Activated CD8-positive, alpha-beta T cell treated with anti-CD3 and anti-CD28 coated beads, Interleukin-2, amount 10 ng/mL, durations not matched to agents 7 days and 5 days (primary cell): Measurements from ENCODE around the gene PTN. TPM values are rescaled to one million over a fixed set of nuclear protein-coding genes. Genes with fewer than 3 reads are reported as not detected.
"Not testable (repeated sequence)": the region's sequence is repeated elsewhere in the genome, so short reads cannot be mapped to it uniquely, and the experiment has no call there.

ENCODE experiments used
- ATAC-seq: fragments of 150-1000 bp; cut with Tn5 transposase; one replicate; pipeline ENCODE4 v1.10.0; 2021; ENCODE audit warnings: moderate library complexity
- CTCF ChIA-PET: fragments of 350-600 bp; sonication (Branson Sonifier 250); formaldehyde crosslinking; loops from one replicate; lab custom pipeline; 2021; ENCODE audit warnings: antibody characterized with exemption; lab: Charles Lee
- POLR2A ChIA-PET: fragments of 350-600 bp; sonication (Branson Sonifier 250); formaldehyde crosslinking; loops from one replicate; lab custom pipeline; 2021; ENCODE audit warnings: antibody characterized with exemption; lab: Charles Lee
- DNase-seq: peaks from one replicate; pipeline ENCODE4 v3.0.0-alpha.2; 2020
- H3K27ac Mint-ChIP-seq: one replicate; pipeline ENCODE4 v1.8.0; 2021; ENCODE audit warnings: mild to moderate bottlenecking, mixed read lengths
- H3K27me3 Mint-ChIP-seq: one replicate; pipeline ENCODE4 v1.8.0; 2021; ENCODE audit warnings: low read depth, mixed read lengths
- H3K36me3 Mint-ChIP-seq: one replicate; pipeline ENCODE4 v1.8.0; 2021; ENCODE audit warnings: low read depth, mixed read lengths
- H3K4me1 Mint-ChIP-seq: one replicate; pipeline ENCODE4 v1.8.0; 2021; ENCODE audit warnings: low read depth, mixed read lengths
- H3K4me3 Mint-ChIP-seq: one replicate; pipeline ENCODE4 v1.8.0; 2021; ENCODE audit warnings: mild to moderate bottlenecking, mixed read lengths
- H3K9me3 Mint-ChIP-seq: one replicate; pipeline ENCODE4 v1.8.0; 2022; ENCODE audit warnings: mixed read lengths; ENCODE audit not compliant: insufficient read depth
- total RNA-seq, 2 experiments: library from RNA; stranded (reverse); gene quantifications; one replicate each; pipeline ENCODE4 v1.2.3, GENCODE V29; 2021

The PTN gene
- total RNA-seq, 2 experiments from 2014 or later, result not detected

- H3K36me3 Mint-ChIP-seq, result no peaks in the 10 kb centered on the region
- DNase-seq (no peak), ATAC-seq (no peak)
- H3K4me1 Mint-ChIP-seq, result no peaks in the 10 kb centered on the region
- no peaks in the 10 kb centered on the region for H3K27me3 Mint-ChIP-seq
- H3K9me3 Mint-ChIP-seq, result peaks cover 8% of the 10 kb centered on the region
- H3K4me3 Mint-ChIP-seq, result no peak overlapping the region
- ChIA-PET POLR2A (no interaction called here), CTCF (no interaction called here)
- H3K27ac Mint-ChIP-seq, result no peak overlapping the region
Measured at GRCh38 chr7:137287651-137288258, 55.8 kb downstream of the PTN start.

GRCh38 chr7:137283153-137283552 is 60.4 kb downstream of the PTN start:
- Mint-ChIP-seq H3K4me1 (no peaks in the 10 kb centered on the region), H3K27ac (no peak overlapping the region), H3K4me3 (no peak overlapping the region), H3K36me3 (no peaks in the 10 kb centered on the region), H3K27me3 (no peaks in the 10 kb centered on the region), H3K9me3 (peaks cover 8% of the 10 kb centered on the region)
- ATAC-seq, result no peak
- POLR2A ChIA-PET, result no interaction called here
- no peak for DNase-seq
- CTCF ChIA-PET, result no interaction called here

- CTCF ChIA-PET, result no interaction called here
- no peaks in the 10 kb centered on the region for H3K36me3 Mint-ChIP-seq
Measured at GRCh38 chr7:137282043-137282442, 61.5 kb downstream of the PTN start.

GRCh38 chr7:137276189-137276588 is 67.3 kb downstream of the PTN start:
- ATAC-seq (no peak), DNase-seq (no peak)
- POLR2A ChIA-PET, result no interaction called here
- CTCF ChIA-PET, result no interaction called here
- H3K36me3 Mint-ChIP-seq, result no peaks in the 10 kb centered on the region
- H3K27me3 Mint-ChIP-seq, result no peaks in the 10 kb centered on the region
- no peaks in the 10 kb centered on the region for H3K4me1 Mint-ChIP-seq
- H3K27ac Mint-ChIP-seq, result no peak overlapping the region
- no peaks in the 10 kb centered on the region for H3K9me3 Mint-ChIP-seq
- H3K4me3 Mint-ChIP-seq, result no peak overlapping the region

More at GRCh38 chr7:137282043-137282442, 61.5 kb downstream of the PTN start:
- H3K27me3 Mint-ChIP-seq, result no peaks in the 10 kb centered on the region
- no peak overlapping the region for H3K4me3 Mint-ChIP-seq
- POLR2A ChIA-PET, result no interaction called here
- ATAC-seq, result no peak
- peaks cover 8% of the 10 kb centered on the region for H3K9me3 Mint-ChIP-seq
- DNase-seq, result no peak
- H3K4me1 Mint-ChIP-seq, result no peaks in the 10 kb centered on the region
- H3K27ac Mint-ChIP-seq, result no peak overlapping the region

DNA sequence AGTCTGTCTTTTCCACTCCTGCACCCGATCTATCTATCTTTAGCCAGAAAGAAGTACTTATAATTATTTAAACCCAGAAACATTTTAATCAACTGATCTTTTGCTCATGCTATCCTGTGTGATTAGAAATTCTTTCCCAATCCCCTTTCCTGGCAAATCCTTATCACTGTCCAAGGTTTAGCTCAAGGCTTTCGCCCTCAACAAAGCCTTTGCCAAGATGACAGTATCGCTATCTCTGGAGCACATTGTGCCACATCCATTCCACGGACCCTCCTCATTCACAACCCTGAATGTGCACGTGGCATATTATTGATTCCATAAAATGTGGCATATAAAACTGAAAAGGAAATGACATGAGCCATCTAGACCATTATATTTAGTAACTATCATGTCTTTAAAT is 71.3 kb downstream of the PTN start:
- Mint-ChIP-seq H3K4me3 (no peak overlapping the region), H3K9me3 (peaks cover 7% of the 10 kb centered on the region), H3K4me1 (no peaks in the 10 kb centered on the region), H3K36me3 (no peaks in the 10 kb centered on the region), H3K27ac (no peak overlapping the region), H3K27me3 (no peaks in the 10 kb centered on the region)
- ChIA-PET POLR2A (no interaction called here), CTCF (no interaction called here)
- DNase-seq (no peak), ATAC-seq (no peak)

DNA sequence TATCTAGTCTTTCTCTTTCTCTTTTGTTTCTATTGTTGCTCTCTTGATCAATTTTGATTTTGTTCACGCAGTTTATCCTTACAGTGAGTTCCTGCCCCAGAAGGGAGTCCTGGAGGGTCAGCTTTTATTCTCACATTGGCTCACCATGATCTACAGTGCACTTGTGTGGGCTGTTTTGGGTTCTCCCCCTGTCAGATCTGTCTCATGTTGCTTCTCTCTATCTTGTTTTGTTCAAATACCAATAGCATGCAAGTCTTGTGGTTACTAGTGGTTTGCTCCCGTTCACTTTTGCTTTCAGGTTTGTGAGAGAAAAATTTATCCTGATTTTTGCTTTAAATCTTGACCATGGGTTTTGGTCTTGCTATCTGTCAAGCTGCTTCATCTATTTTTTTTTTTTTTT is 74.3 kb downstream of the PTN start:
- H3K27me3 Mint-ChIP-seq, result no peaks in the 10 kb centered on the region
- H3K4me1 Mint-ChIP-seq, result no peaks in the 10 kb centered on the region
- H3K36me3 Mint-ChIP-seq, result no peaks in the 10 kb centered on the region
- CTCF ChIA-PET, result no interaction called here
- H3K4me3 Mint-ChIP-seq, result no peak overlapping the region
- DNase-seq (no peak), ATAC-seq (no peak)
- POLR2A ChIA-PET, result no interaction called here
- no peak overlapping the region for H3K27ac Mint-ChIP-seq
- peaks cover 10% of the 10 kb centered on the region for H3K9me3 Mint-ChIP-seq

DNA sequence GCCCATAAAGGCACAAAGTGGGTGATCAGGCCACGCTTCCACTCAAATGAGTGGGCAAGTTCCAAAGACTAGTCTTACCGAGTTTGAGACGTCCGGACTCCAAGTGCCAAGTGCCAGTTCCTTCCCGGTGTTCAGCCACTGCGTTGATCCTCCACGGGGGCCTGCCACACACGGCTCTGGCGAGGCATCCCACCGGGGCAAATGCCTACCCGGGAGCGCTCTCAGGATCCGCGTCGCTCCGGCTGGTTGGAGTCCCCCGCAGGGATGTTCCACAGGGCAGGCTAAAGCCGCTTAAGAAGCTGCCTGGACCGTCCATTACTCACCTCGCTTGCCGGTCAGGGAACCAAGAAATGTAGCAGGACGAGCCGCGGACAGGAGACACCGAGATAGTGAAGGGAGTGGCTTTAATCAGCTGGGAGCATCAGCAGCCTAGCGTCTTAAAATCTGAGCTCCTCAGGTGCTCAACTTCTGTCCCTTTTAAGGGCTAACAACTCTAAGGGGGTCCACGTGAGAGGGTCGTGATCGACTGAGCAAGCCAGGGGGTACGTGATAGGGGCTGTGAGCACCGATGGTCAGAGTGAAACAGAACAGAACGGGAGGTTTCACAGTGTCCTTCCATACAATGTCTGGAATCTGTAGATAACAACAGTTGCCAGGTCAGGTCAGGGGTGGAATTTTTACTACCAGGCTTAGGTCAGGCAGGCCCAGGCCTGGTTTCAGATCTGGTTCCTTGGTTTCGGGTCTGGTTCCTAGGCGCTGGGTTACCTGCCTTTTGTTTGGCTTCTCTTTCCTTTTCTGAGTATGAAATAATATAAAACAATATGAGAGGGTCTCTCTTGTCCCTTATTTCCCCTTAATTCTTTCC is 75.3 kb downstream of the PTN start:
- CTCF ChIA-PET, H3K27ac Mint-ChIP-seq, H3K4me1 Mint-ChIP-seq, DNase-seq, H3K27me3 Mint-ChIP-seq, POLR2A ChIA-PET, ATAC-seq, H3K36me3 Mint-ChIP-seq, H3K4me3 Mint-ChIP-seq: not testable (repeated sequence)
- peaks cover 10% of the 10 kb centered on the region for H3K9me3 Mint-ChIP-seq

DNA sequence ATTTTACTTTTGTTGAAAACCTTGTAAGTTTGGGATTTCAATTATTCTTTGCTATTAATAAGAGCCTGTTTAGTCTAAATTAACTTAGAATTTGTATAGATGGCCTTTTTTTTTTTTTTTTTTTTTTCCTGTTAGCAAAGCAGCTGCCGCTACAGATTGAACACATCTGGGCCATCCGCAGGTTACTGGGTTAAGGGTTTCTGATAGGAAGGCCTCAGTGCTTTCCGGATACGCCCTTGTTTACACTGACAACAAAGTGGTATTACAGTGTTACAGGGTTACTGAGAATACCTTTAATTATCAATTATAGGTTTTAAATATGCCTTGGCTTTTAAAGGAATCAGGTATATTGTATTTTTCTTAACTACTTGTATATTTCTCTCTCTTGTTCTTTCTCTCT is 76.8 kb downstream of the PTN start:
- H3K36me3 Mint-ChIP-seq, result no peaks in the 10 kb centered on the region
- no peak overlapping the region for H3K27ac Mint-ChIP-seq
- H3K4me1 Mint-ChIP-seq, result no peaks in the 10 kb centered on the region
- no peaks in the 10 kb centered on the region for H3K27me3 Mint-ChIP-seq
- H3K9me3 Mint-ChIP-seq, result peaks cover 10% of the 10 kb centered on the region
- CTCF ChIA-PET, result no interaction called here
- DNase-seq (no peak), ATAC-seq (no peak)
- H3K4me3 Mint-ChIP-seq, result no peak overlapping the region
- POLR2A ChIA-PET, result no interaction called here

GRCh38 chr7:137265480-137265879 is 78.1 kb downstream of the PTN start:
- DNase-seq, H3K36me3 Mint-ChIP-seq, ATAC-seq, CTCF ChIA-PET, H3K27me3 Mint-ChIP-seq, H3K4me1 Mint-ChIP-seq, POLR2A ChIA-PET, H3K4me3 Mint-ChIP-seq, H3K27ac Mint-ChIP-seq: not testable (repeated sequence)
- peaks cover 10% of the 10 kb centered on the region for H3K9me3 Mint-ChIP-seq

DNA sequence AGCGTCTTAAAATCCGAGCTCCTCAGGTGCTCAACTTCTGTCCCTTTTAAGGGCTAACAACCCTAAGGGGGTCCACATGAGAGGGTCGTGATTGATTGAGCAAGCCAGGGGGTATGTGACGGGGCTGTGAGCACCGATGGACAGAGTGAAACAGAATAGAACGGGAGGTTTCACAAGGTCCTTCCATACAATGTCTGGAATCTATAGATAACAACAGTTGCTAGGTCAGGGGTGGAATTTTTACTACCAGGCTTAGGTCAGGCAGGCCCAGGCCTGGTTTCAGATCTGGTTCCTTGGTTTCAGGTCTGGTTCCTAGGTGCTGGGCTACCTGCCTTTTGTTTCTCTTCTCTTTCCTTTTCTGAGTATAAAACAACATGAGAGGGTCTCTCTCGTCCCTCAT is 80.9 kb downstream of the PTN start:
- ATAC-seq (no peak), DNase-seq (no peak)
- Mint-ChIP-seq H3K4me1 (no peaks in the 10 kb centered on the region), H3K27ac (no peak overlapping the region), H3K4me3 (no peak overlapping the region), H3K27me3 (no peaks in the 10 kb centered on the region), H3K9me3 (peaks cover 3% of the 10 kb centered on the region), H3K36me3 (no peaks in the 10 kb centered on the region)
- CTCF ChIA-PET, result no interaction called here
- POLR2A ChIA-PET, result no interaction called here

DNA sequence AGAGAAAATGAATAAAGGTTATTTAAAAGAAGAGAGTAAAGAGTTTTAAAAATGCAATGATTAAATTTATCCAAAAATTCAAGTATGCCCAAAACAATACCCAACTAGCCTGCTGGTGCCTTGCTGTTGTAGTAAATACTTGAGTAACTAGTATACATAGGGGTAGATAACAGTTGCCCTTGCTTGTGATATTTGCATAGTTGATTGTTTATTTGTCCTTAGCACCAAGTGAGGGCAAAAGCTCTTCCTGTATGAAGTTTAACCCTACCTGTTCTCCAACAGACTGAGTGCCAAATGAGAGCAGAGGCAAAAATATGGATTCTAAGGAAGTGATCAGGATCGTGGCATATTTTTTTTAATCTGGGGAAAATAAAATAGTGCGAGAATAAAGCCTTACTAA is 85.0 kb downstream of the PTN start:
- Mint-ChIP-seq H3K4me1 (no peaks in the 10 kb centered on the region), H3K36me3 (no peaks in the 10 kb centered on the region), H3K27me3 (no peaks in the 10 kb centered on the region), H3K9me3 (no peaks in the 10 kb centered on the region), H3K4me3 (no peak overlapping the region), H3K27ac (no peak overlapping the region)
- ChIA-PET POLR2A (no interaction called here), CTCF (no interaction called here)
- ATAC-seq, result no peak
- DNase-seq, result no peak

- no peak overlapping the region for H3K4me3 Mint-ChIP-seq
- ATAC-seq (no peak), DNase-seq (no peak)
- H3K36me3 Mint-ChIP-seq, result no peaks in the 10 kb centered on the region
- POLR2A ChIA-PET, result no interaction called here
- no peak overlapping the region for H3K27ac Mint-ChIP-seq
- H3K9me3 Mint-ChIP-seq, result peaks cover 5% of the 10 kb centered on the region
- no peaks in the 10 kb centered on the region for H3K27me3 Mint-ChIP-seq
- CTCF ChIA-PET, result no interaction called here
- H3K4me1 Mint-ChIP-seq, result no peaks in the 10 kb centered on the region
Measured at GRCh38 chr7:137254766-137255165, 88.8 kb downstream of the PTN start.
